A673 (cell line): ENCODE results near the gene C17orf78. TPM values are rescaled to one million over a fixed set of nuclear protein-coding genes. Genes with fewer than 3 reads are reported as not detected.

Experiments used
- BruUV-seq: library from RNA; stranded (reverse); fragments of 400-500 nt; replicated peaks from 2 replicates; lab custom pipeline; 2021; lab: Mats Ljungman, UMichigan
- CTCF ChIA-PET: fragments of 300-600 bp; sonication (Branson Sonifier 250); formaldehyde crosslinking; loops from one replicate; lab custom pipeline; 2022; ENCODE audit warnings: antibody characterized with exemption; lab: Charles Lee
- POLR2A ChIA-PET: fragments of 300-600 bp; sonication (Branson Sonifier 250); formaldehyde crosslinking; loops from one replicate; lab custom pipeline; 2022; ENCODE audit warnings: antibody characterized with exemption; ENCODE audit not compliant: low non-redundant PET; lab: Charles Lee
- DNase-seq: peaks from one replicate; pipeline ENCODE4 v3.0.0-alpha.2; 2015; ENCODE audit warnings: low spot score
- H3K27ac ChIP-seq: fragments of 200-600 bp; sonication (generic); 2 replicates; pipeline ENCODE4 v1.5.1; 2016; ENCODE audit warnings: mixed run types, low read depth, mild to moderate bottlenecking, mixed read lengths, antibody characterized with exemption, low read length; ENCODE audit not compliant: poor library complexity, severe bottlenecking
- H3K27me3 ChIP-seq: fragments of 200-600 bp; sonication (generic); replicated peaks from 2 replicates; pipeline ENCODE4 v1.6.1; 2017; ENCODE audit warnings: mixed run types, low read depth, mild to moderate bottlenecking, mixed read lengths, antibody characterized with exemption, low read length; ENCODE audit not compliant: insufficient read depth, poor library complexity
- H3K36me3 ChIP-seq: fragments of 200-600 bp; sonication (generic); 2 replicates; pipeline ENCODE4 v1.6.1; 2016; ENCODE audit warnings: mixed run types, mild to moderate bottlenecking, mixed read lengths, antibody characterized with exemption, low read length; ENCODE audit not compliant: insufficient read depth, poor library complexity, severe bottlenecking
- H3K4me1 ChIP-seq: fragments of 200-600 bp; sonication (generic); 2 replicates; pipeline ENCODE4 v1.6.1; 2017; ENCODE audit warnings: mixed run types, mild to moderate bottlenecking, mixed read lengths, antibody characterized with exemption, low read length; ENCODE audit not compliant: insufficient read depth, poor library complexity, severe bottlenecking
- H3K4me3 ChIP-seq: fragments of 200-600 bp; sonication (generic); 2 replicates; pipeline ENCODE4 v1.5.1; 2016; ENCODE audit warnings: low read depth, mixed run types, mild to moderate bottlenecking, mixed read lengths, low read length; ENCODE audit not compliant: poor library complexity, severe bottlenecking
- H3K9me3 ChIP-seq: fragments of 200-600 bp; sonication (generic); 2 replicates; pipeline ENCODE4 v1.6.1; 2016; ENCODE audit warnings: mixed run types, low read depth, mild to moderate bottlenecking, mixed read lengths, antibody characterized with exemption, low read length; ENCODE audit not compliant: poor library complexity, severe bottlenecking
- CTCF ChIP-seq: fragments of 300-800, 200-600 bp; sonication (generic); conservative IDR thresholded peaks from 2 replicates; pipeline ENCODE4 v1.5.1; 2017; ENCODE audit warnings: low read depth, mild to moderate bottlenecking, antibody characterized with exemption, low read length, moderate library complexity, mixed read lengths
- EZH2 ChIP-seq: fragments of 200-600 bp; sonication (generic); IDR thresholded peaks from 2 replicates; pipeline ENCODE4 v1.6.1; 2017; ENCODE audit warnings: borderline replicate concordance, low read depth, mild to moderate bottlenecking, mixed read lengths, antibody characterized with exemption, low read length; ENCODE audit not compliant: poor library complexity, severe bottlenecking
- intact Hi-C: fragments of 100-400 bp; cut with micrococcal nuclease; formaldehyde crosslinking; loops from one replicate; pipeline ENCODE4 v1.10.0; 2022; ENCODE audit not compliant: unreplicated experiment
- total RNA-seq: library from RNA; stranded (reverse); gene quantifications from 2 replicates; pipeline ENCODE4 v1.2.3, GENCODE V29; 2021

C17orf78 gene
- total RNA-seq, 1 experiment from 2014 or later = not detected

GRCh38 chr17:37410357-37410756 lies 34.6 kb downstream of the C17orf78 start:
- Histone ChIP-seq H3K4me3 (no peak overlapping the region), H3K27me3 (no peaks in the 10 kb centered on the region), H3K27ac (no peak overlapping the region), H3K4me1 (no peaks in the 10 kb centered on the region), H3K36me3 (peaks cover 13% of the 10 kb centered on the region), H3K9me3 (no peaks in the 10 kb centered on the region)
- no peak for TF ChIP-seq CTCF
- TF ChIP-seq EZH2 = no peak
- intact Hi-C loops = no loop called here
- no peak for DNase-seq
- no TSS peak for BruUV-seq
- ChIA-PET CTCF (no interaction called here), POLR2A (no interaction called here)

GRCh38 chr17:37413875-37414519 lies 38.2 kb downstream of the C17orf78 start:
- peak; percentile 7 for DNase-seq
- ChIA-PET POLR2A (no interaction called here), CTCF (interaction anchor here (0.6 kb wide), 1 partner anchor 9 kb away, joined by 3 read pairs; no protein-coding TSS in a partner anchor)
- no peak overlapping the region for H3K27ac ChIP-seq
- no TSS peak for BruUV-seq
- intact Hi-C loops = no loop called here
- H3K9me3 ChIP-seq = no peaks in the 10 kb centered on the region
- no peak for TF ChIP-seq EZH2
- peak; percentile 32; the same call in 1 of the 2 replicates for TF ChIP-seq CTCF
- H3K27me3 ChIP-seq = no peaks in the 10 kb centered on the region
- peaks cover 15% of the 10 kb centered on the region for H3K36me3 ChIP-seq
- H3K4me3 ChIP-seq = no peak overlapping the region
- no peaks in the 10 kb centered on the region for H3K4me1 ChIP-seq

DNA sequence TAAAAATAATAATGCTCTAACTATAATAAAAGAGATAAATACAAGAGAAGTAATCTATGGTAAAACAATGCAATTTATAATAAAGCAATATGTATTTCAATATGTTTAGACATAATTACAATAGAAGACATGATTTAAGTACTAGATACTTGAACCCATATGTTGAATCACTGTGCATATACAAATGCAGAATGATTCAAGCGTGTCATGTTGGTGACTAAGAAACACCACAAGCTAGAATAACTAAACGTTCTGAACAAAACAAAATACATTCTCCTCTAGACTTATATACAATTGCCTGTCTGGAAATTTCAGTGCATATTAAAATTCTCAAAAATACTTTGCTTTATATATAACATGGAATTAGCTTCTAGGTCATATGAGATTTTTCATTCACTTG lies 42.1 kb downstream of the C17orf78 start:
- CTCF ChIA-PET = no interaction called here
- Histone ChIP-seq H3K9me3 (no peaks in the 10 kb centered on the region), H3K36me3 (peaks cover 15% of the 10 kb centered on the region), H3K4me3 (no peak overlapping the region), H3K27ac (no peak overlapping the region), H3K27me3 (no peaks in the 10 kb centered on the region), H3K4me1 (no peaks in the 10 kb centered on the region)
- no TSS peak for BruUV-seq
- TF ChIP-seq CTCF = no peak
- no peak for TF ChIP-seq EZH2
- intact Hi-C loops = no loop called here
- POLR2A ChIA-PET = no interaction called here
- DNase-seq = no peak
